HL-60/S4 (cell line): ENCODE results near the gene EIF4E2.
"Not testable (repeated sequence)": the region's sequence is repeated elsewhere in the genome, so short reads cannot be mapped to it uniquely, and the experiment has no call there.

Source experiments
- in situ Hi-C: fragments of 300-500 bp; cut with MboI; formaldehyde crosslinking; loops from 2 replicates; pipeline ENCODE4 v1.14.3; 2022; ENCODE audit warnings: low sequenced_read_pairs

The EIF4E2 gene

DNA sequence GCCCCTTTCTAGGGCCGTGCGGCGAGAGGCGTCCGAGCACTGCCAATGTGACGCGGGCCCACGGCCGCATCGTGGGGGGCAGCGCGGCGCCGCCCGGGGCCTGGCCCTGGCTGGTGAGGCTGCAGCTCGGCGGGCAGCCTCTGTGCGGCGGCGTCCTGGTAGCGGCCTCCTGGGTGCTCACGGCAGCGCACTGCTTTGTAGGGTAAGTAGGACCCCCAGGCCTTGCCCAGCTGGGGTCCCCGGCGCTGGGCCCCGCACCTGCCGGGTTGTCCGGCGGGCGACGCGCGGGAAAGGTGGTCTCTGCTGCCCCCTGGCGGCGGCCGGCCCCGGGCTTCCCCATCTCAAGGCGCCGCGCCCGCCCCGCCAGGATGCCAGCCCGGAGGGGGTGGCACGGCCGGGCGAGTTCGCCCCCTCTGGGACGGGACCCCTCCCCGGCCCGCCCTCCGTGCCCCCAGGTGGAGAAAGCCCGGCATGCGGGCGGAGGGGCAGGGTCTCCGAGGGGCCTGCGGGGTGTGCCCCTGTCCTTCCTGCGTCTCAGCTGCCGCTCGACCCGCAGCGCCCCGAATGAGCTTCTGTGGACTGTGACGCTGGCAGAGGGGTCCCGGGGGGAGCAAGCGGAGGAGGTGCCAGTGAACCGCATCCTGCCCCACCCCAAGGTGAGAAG lies 28.4 kb upstream of the EIF4E2 start:
- in situ Hi-C loops: no loop called here

DNA sequence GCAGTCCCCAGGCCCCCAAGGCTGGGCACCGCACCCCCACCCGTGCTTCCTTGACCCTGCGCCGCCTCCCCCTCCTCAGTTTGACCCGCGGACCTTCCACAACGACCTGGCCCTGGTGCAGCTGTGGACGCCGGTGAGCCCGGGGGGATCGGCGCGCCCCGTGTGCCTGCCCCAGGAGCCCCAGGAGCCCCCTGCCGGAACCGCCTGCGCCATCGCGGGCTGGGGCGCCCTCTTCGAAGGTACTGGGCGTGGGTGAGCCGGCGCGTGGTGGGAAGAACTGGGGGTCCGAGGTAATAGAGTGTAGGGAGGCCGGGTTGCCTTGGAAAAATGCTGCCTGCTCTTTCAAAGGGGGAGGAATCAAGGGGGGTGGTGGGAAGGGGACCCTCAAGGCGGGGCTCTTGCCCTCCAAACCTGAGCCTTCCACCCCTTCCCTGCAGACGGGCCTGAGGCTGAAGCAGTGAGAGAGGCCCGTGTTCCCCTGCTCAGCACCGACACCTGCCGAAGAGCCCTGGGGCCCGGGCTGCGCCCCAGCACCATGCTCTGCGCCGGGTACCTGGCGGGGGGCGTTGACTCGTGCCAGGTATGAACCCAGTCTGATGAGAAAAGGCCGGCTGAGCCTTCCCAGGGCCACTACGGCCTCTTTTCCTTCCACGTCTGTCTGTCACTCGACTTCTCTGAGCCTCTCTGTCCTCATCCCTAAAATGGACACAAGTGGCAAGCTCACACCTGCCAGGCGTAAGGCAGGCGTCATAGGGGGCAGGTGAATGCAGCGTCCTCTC lies 27.7 kb upstream of the EIF4E2 start:
- in situ Hi-C loops: no loop called here

DNA sequence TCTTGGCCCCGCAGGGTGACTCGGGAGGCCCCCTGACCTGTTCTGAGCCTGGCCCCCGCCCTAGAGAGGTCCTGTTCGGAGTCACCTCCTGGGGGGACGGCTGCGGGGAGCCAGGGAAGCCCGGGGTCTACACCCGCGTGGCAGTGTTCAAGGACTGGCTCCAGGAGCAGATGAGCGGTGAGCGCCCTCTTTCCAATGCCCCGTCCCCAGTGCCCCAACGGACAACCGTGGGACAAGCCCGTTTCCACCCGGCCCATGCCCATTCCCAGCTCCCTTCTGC lies 27.1 kb upstream of the EIF4E2 start:
- in situ Hi-C loops: no loop called here

DNA sequence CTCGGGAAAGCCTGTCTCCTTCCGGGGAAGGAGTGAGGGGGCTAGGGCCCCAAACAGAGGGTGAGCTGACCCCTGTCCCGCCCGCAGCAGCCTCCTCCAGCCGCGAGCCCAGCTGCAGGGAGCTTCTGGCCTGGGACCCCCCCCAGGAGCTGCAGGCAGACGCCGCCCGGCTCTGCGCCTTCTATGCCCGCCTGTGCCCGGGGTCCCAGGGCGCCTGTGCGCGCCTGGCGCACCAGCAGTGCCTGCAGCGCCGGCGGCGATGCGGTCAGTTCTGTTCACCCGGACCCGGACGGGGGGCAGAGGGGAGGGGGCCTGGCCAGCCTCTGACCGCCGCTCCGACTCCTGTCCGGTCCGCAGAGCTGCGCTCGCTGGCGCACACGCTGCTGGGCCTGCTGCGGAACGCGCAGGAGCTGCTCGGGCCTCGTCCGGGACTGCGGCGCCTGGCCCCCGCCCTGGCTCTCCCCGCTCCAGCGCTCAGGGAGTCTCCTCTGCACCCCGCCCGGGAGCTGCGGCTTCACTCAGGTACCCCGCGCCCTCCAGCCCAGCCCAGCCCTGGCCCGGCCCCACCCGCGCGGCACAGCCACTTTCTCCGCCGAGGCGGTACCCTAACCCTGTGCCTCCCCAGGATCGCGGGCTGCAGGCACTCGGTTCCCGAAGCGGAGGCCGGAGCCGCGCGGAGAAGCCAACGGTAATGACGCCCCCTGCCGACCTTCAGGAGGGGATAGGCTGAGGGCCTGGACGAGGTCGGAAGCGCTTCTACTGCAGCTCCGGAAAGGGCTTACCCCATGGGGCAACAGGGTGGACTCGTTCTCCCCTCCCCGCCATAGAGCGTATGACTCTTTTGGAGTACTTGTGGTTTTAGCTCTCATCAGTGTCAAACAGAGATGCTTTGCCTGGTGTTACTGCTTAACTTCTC lies 26.5 kb upstream of the EIF4E2 start:
- in situ Hi-C loops: no loop called here

DNA sequence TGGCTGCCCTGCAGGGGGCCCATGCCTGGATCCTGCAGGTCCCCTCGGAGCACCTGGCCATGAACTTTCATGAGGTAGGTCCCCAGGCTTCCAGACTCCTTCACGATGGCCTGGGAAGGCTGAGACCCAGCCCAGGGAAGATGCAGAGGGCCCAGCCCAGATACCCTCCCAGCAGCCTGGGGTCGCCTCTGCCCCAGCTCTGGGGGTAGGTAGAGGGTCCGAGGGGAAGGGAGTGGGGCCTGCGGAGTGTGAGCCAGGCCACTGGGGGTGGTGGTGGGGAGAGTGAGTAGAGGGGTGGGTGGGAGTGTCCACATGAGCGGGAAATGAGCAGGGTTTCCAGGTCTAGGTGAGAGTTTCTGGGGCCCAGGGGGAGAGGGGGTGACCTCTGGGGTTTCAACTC lies 25.7 kb upstream of the EIF4E2 start:
- in situ Hi-C loops: no loop called here

DNA sequence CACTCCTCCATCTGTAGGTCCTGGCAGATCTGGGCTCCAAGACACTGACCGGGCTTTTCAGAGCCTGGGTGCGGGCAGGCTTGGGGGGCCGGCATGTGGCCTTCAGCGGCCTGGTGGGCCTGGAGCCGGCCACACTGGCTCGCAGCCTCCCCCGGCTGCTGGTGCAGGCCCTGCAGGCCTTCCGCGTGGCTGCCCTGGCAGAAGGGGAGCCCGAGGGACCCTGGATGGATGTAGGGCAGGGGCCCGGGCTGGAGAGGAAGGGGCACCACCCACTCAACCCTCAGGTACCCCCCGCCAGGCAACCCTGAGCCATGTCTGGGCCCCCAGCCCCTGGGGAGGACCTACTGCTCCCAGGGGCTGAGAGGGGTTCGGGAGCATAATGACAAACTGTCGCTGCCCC lies 25.3 kb upstream of the EIF4E2 start:
- in situ Hi-C loops: no loop called here

DNA sequence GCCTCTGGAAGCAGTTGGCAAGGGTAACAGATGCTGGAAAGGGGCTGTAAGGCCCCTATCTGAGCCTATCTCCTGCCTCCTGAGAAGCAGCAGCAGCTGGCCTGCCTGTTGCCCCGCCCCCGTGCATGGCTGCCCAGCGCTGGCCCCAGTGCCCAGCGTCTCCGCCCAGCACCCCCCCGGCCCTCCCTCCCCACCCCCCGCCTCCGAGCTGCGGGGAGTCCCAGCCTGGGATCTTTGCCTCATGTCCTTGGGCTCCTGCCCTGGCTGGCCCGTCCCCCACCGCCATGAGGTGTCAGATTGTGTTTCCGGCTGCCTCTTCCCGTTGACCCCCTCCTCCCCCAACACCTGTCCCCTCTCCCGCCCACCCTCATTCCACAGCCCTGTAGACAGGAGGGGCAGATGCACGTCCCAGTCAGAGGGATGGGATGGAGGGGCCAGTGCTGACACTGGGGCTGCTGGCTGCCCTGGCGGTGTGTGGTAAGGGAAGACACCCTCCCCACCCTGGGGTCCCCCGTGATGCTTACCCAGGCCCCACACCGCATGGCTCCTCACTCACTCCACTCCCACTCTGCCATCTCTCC lies 24.6 kb upstream of the EIF4E2 start, which contains the start of gene CHRND:
Gene CHRND, plus strand, starts transcription at position 370 of the 581 bp plus-strand sequence. Its CDS starts 56 bp downstream, at position 426.
- in situ Hi-C loops: no loop called here

DNA sequence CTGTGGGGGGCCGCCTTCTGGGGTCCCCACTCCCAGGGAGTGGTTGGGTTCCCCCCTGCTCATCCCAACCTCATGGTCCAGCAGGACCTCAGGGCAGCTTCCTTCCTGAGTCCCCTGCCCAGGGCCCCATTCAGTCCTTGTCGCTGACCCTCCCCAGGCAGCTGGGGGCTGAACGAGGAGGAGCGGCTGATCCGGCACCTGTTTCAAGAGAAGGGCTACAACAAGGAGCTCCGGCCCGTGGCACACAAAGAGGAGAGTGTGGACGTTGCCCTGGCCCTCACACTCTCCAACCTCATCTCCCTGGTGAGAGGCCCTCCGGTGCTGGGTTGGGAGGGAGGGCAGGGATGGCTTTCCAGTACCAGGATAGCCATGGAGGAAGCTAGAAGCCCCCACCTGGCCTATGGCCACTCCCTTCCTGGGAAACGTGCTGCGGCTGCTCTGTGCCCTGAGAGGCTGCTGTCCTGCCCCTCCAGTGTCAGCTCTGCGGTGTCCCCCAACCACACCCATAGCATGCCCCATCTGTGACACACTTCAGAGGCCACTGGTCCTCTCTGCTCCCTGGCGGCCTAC lies 24.0 kb upstream of the EIF4E2 start:
- in situ Hi-C loops: no loop called here

DNA sequence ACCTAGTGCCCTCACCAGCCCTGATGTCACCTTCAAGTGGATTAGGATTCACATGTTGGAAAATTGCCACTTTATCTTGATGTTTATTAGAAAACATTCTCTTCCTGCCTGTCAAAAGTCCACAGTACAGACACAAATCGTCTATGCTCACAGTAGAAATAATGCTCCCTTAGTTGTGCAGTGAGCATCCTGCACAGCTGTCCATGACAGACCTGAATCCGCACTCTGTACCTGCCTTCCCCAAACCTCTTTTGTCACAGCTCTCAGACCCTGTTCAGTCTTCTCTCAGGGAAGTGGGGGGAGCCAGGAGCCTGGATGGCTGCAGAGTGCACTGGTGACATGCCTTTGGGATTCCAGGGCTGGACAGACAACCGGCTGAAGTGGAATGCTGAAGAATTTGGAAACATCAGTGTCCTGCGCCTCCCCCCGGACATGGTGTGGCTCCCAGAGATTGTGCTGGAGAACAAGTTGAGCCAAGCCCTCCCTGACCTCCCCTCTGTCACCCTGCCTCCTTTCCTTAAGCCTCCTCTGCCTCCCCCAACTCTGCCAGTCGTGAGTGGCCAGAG lies 22.5 kb upstream of the EIF4E2 start:
- in situ Hi-C loops: no loop called here

DNA sequence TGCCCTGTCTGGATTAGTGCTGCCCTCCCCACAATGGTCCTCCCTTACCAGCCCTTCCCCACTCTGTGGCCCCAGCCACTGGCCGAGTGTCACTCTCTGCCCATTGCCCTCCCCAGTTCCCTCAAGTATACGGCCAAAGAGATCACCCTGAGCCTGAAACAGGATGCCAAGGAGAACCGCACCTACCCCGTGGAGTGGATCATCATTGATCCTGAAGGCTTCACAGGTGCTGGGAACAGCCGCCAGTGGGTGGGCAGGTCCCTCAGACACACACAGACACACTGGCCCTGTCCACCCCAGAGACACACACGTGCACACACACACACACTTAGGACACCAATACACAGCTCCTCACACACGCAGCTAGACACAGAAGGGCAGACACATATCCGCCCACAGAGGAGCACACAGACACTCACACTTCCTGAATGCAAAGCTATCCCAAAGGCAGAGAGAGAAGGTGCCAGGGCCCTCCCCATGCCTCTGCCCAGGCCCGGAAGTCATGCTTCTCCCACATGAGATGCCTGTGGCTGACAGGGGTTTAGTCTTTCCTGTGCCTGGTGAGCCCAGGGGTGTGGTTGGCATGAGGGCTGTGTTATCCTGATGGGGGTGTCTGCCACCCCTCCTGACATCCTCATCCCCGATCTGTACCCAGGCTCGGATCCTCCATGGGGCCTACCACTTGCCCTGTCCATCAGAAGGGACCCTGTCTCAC lies 21.6 kb upstream of the EIF4E2 start:
- in situ Hi-C loops: no loop called here

DNA sequence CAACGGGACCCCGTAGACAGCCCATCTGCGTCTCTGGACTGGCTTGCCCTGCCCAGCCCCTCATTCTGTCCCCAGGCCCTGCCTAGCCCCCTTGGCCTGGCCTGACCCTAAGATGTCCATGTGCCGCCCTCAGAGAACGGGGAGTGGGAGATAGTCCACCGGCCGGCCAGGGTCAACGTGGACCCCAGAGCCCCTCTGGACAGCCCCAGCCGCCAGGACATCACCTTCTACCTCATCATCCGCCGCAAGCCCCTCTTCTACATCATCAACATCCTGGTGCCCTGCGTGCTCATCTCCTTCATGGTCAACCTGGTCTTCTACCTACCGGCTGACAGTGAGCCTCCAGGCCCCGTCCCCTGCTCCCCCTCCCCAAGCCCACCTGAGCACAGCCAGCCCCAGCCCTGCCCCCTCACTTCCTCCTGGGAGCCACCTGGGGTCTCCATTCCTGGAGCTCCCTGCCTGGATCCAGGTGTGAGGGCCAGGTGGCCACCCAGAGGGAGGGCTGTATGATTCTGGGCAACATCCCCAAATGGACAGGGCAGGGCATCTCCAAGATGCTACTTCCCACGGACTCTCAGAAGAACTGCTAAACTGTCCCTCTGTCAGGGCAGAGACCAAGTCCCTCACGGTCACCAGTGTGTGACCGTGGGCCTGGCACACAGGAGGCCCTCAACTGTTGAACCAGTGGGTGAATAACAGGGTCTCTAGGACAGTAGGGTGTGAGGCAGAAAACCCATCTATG lies 20.5 kb upstream of the EIF4E2 start:
- in situ Hi-C loops: no loop called here

DNA sequence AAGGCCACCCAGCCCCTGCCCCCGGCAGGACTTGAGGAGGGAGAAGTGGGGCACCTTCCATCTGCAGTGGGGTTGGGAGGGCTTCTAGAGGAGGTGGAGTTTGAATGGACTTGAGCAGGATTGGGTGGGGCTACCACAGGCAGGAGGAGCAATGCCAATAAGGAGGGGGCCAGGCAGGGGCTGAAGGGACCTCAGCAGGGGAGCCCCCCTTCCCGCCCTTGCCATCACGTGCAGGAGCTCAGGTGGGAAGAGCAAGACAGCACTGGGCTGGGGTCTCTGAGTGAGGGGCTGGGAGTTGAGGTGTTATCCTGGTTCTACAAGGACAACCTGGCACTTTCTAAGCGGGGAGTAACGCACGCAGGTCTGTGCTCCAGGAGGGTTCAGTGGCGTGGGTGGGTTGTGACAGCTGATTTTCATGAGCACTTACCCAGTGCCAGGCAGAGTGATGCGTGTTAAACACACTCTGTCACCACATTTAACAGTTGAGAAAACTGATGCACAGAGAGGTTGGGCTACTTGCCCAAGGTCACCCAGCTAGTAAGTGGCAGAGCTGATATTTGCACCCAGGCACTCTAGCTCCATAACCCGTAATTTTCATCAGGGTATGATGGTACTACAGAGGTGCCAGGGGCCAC lies 19.7 kb upstream of the EIF4E2 start:
- in situ Hi-C loops: no loop called here

DNA sequence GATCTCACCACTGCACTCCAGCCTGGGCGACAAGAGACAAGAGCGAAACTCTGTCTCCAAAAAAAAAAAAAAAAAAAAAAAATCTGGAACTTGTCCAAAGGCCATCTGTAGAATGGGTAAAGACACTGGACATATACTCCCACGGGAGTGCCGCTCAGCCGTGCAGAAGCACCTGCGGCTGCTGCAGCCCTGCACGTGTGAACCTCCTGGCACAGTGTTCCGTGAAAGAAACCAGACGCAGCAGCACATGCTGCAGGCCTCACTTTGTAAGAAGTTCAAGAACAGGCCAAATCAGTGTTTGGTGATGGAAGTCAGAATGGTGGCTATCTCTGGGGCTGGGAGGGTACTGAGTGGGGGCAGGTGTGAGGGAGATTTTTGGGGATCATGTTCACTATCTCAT lies 18.1 kb upstream of the EIF4E2 start:
- in situ Hi-C loops: no loop called here

DNA sequence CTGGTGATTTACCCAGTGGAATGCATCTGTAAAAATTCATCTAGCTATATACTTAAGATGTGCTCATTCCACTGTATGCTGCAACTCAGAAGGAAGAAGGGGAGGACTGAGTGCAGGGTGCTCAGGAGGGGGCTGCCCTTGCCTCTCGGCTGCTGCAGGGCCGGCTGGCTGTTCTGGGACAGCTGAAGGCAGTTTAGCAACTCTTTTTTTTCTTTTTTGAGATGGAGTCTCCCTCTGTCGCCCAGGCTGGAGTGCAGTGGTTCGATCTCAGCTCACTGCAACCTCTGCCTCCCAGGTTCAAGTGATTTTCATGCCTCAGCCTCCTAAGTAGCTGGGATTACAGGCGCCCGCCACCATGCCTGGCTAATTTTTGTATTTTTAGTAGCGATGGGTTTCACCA lies 17.7 kb upstream of the EIF4E2 start:
- in situ Hi-C loops: not testable (repeated sequence)

DNA sequence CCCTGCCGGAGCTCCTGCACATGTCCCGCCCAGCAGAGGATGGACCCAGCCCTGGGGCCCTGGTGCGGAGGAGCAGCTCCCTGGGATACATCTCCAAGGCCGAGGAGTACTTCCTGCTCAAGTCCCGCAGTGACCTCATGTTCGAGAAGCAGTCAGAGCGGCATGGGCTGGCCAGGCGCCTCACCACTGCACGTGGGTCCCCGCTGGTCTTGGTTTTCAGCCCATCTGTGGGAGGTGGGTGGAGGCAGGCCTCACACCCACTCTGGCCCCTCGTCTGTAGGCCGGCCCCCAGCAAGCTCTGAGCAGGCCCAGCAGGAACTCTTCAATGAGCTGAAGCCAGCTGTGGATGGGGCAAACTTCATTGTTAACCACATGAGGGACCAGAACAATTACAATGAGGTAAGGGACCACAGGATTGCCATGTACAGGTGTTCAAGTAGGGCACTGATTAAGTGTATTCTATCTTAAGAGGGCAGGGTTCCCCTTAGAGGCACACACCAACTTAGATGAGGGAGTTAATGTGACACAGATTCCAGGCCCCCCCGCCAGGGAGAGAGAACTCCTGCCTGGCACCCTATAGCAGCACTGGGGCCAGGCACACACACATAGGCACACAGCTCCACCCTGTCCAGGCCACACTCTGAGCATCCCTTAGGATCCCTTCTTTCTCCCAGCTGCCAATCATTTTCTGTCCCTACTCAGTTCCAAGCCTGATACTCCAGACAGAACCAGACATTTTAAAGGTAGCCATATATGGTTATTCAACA lies 16.4 kb upstream of the EIF4E2 start:
- in situ Hi-C loops: no loop called here

DNA sequence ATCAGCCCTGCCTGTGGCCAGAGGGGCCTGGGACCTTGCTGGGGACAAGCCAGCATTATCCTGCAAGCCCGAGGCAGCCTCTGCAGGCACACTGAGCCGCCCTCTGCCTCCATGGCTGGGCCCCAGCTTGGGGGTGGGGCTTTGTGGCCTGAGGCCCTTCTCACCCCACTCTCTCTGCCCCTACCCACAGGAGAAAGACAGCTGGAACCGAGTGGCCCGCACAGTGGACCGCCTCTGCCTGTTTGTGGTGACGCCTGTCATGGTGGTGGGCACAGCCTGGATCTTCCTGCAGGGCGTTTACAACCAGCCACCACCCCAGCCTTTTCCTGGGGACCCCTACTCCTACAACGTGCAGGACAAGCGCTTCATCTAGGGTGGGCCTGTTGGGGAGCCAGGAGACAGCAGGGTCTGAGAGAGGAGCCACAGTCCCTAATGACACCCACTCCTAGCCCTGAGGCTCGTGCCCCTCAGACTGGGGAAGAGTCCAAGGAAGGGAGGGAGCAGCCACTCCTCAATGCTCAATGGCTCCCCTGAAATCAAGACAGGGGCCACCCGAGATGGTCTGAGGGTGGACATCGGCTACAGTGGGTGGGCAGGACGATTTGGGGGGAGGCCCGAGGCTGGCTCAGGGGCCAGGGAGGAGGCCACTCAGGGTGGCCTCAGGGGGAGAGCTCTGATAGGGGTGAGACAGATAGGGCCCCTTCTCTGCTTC lies 15.4 kb upstream of the EIF4E2 start:
- in situ Hi-C loops: no loop called here

DNA sequence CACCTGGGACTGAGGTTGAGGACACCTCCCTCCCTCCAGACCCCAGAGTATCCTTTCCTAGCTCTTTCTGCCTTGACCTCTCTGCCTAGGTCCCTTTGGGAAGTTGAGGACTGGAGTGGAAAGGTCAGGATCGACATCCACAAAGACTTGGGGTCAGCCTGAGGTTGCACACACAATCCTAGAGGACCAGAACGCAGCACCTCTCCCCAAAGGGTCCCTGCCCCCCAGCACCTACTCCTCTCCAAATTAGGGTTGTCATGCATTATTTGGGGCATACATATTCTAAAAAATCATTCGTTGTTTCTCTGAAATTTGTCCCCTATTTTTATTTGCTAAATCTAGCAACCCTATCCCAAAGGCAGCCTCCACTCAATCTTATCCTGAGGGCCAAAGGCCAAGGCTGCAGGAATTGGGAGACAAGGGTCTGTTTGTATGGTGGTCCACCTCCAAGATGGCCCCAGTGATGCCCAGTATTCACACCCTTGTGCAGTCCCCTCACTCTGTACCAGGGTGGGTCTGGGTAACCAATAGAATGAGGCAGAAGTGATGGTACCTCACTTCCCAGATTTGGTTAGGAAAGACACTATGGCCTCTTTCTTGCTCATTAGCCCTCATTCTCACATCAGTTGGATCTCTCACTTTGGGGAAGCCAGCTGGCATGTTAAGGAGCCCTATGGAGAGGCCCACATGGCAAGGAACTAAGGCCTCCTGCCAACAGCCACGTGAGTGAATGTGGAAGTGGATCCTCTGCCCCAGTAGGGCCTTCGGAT lies 14.5 kb upstream of the EIF4E2 start:
- in situ Hi-C loops: no loop called here
